Liver (tissue), 3 donors: ENCODE measurements around the gene MAN1A2.

Experiments used
- ATF3 ChIP-seq: IDR thresholded peaks from 2 replicates; pipeline ENCODE4 v1.6.1; 2016; ENCODE audit warnings: antibody characterized with exemption
- GABPA ChIP-seq, 2 donors: IDR thresholded peaks in 1 of 2; conservative IDR thresholded peaks in 1 of 2; 2 replicates each; pipeline ENCODE4 v1.6.1; 2016; ENCODE audit warnings: antibody characterized with exemption in 2 of 2, mild to moderate bottlenecking in 1 of 2, moderate library complexity in 1 of 2
- JUND ChIP-seq, 2 donors: IDR thresholded peaks; 2 replicates each; pipeline ENCODE4 v1.6.1; 2016; ENCODE audit warnings: antibody characterized with exemption in 2 of 2
- NR2F2 ChIP-seq: IDR thresholded peaks from 2 replicates; pipeline ENCODE4 v1.6.1; 2016; ENCODE audit warnings: antibody characterized with exemption
- RAD21 ChIP-seq, 2 donors: IDR thresholded peaks; 2 replicates each; pipeline ENCODE4 v1.6.1; 2016; ENCODE audit warnings: antibody characterized with exemption in 2 of 2, mild to moderate bottlenecking in 2 of 2
- SP1 ChIP-seq: IDR thresholded peaks from 2 replicates; pipeline ENCODE4 v1.6.1; 2018; ENCODE audit warnings: antibody characterized with exemption, mild to moderate bottlenecking
- TF ChIP-seq, protein P1 (sequence below): fragments of 150-350 bp; IDR thresholded peaks from 2 replicates; pipeline ENCODE4 v1.5.1; 2017; ENCODE audit warnings: improper control_type of control experiment, low read depth, low read length; ENCODE audit not compliant: missing input control
- donor health status: healthy.
- donor health status: healthy.

- TF ChIP-seq RAD21 (IDR thresholded peaks at IDR 0.05), result no peak
- TF ChIP-seq ATF3, result no peak
- no peak for TF ChIP-seq GABPA (IDR thresholded peaks at IDR 0.05 in 1 of 2, conservative IDR thresholded peaks at IDR 0.05 in 1 of 2)
- TF ChIP-seq SP1, result no peak
- TF ChIP-seq, protein P1, sequence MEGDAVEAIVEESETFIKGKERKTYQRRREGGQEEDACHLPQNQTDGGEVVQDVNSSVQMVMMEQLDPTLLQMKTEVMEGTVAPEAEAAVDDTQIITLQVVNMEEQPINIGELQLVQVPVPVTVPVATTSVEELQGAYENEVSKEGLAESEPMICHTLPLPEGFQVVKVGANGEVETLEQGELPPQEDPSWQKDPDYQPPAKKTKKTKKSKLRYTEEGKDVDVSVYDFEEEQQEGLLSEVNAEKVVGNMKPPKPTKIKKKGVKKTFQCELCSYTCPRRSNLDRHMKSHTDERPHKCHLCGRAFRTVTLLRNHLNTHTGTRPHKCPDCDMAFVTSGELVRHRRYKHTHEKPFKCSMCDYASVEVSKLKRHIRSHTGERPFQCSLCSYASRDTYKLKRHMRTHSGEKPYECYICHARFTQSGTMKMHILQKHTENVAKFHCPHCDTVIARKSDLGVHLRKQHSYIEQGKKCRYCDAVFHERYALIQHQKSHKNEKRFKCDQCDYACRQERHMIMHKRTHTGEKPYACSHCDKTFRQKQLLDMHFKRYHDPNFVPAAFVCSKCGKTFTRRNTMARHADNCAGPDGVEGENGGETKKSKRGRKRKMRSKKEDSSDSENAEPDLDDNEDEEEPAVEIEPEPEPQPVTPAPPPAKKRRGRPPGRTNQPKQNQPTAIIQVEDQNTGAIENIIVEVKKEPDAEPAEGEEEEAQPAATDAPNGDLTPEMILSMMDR, result no peak
- TF ChIP-seq NR2F2, result no peak
- TF ChIP-seq JUND (IDR thresholded peaks at IDR 0.05), result no peak
These were observed 174.3 kb downstream of the MAN1A2 start for GRCh38 chr1:117541585-117541984.
